GM10266 (cell line): ENCODE measurements around the gene FBLIM1.

Experiments
- DNase-seq: peaks from one replicate; pipeline ENCODE4 v3.0.0; 2012; ENCODE audit errors: extremely low spot score
- TF ChIP-seq, protein P1 (sequence below): IDR thresholded peaks from 2 replicates; pipeline ENCODE4 v1.5.1; 2012; ENCODE audit warnings: mild to moderate bottlenecking, low read depth; ENCODE audit not compliant: control insufficient read depth, insufficient read depth; ENCODE audit errors: missing control alignments

Gene FBLIM1

DNA sequence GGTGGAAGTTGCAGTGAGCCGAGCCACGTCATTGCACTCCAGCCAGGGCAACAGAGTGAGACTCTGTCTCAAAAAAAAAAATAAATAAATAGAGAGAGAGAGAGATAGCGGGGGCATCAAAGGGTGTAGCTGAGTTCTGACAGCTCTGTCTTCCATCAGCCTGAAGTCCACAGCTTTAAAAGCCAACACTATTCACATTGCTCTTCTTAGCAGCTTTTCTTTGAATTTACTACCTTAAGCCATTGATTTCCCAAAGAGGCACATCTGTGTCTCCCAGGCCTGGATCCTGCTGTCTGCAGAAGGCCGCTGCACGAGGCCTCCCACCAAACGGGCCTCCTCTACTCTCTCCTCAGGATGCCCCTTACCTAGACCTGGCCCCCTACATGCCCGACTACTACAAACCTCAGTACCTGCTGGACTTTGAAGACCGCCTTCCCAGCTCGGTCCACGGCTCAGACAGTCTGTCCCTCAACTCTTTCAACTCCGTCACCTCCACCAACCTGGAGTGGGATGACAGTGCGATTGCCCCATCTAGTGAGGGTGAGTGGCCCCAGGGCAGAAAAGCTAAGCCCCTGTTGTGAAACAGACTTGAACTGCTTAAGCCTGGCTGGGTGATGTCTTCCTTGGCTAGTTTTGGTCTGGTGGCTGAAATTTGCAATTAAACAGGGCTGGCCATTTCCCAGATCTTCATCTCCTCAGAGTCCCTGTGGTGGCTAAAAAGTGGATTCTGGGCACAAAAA, 39.0 kb upstream of the FBLIM1 start:
- TF ChIP-seq, protein P1, sequence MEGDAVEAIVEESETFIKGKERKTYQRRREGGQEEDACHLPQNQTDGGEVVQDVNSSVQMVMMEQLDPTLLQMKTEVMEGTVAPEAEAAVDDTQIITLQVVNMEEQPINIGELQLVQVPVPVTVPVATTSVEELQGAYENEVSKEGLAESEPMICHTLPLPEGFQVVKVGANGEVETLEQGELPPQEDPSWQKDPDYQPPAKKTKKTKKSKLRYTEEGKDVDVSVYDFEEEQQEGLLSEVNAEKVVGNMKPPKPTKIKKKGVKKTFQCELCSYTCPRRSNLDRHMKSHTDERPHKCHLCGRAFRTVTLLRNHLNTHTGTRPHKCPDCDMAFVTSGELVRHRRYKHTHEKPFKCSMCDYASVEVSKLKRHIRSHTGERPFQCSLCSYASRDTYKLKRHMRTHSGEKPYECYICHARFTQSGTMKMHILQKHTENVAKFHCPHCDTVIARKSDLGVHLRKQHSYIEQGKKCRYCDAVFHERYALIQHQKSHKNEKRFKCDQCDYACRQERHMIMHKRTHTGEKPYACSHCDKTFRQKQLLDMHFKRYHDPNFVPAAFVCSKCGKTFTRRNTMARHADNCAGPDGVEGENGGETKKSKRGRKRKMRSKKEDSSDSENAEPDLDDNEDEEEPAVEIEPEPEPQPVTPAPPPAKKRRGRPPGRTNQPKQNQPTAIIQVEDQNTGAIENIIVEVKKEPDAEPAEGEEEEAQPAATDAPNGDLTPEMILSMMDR = no peak
- no peak for DNase-seq

DNA sequence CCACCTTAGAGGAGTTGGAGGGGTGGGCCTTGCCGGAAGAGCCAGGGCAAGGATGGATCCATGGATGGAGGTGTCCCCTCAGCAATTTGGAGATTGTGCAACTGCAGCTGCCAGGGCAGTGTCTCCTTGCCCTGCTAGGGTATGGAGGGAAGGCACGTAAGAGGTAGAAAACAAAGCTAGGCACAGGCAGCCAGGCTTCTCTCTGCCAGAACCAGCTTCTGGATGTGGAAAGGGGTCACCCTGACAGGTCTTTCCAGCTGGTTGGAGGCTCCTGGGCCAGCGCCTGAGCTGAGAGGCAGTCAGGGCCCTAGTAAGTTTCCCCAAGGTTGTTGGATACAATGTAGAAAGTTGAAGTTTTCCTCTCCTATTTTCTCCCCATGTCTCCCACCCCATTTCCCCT, 37.7 kb upstream of the FBLIM1 start:
- TF ChIP-seq, protein P1 = no peak
- no peak for DNase-seq

DNA sequence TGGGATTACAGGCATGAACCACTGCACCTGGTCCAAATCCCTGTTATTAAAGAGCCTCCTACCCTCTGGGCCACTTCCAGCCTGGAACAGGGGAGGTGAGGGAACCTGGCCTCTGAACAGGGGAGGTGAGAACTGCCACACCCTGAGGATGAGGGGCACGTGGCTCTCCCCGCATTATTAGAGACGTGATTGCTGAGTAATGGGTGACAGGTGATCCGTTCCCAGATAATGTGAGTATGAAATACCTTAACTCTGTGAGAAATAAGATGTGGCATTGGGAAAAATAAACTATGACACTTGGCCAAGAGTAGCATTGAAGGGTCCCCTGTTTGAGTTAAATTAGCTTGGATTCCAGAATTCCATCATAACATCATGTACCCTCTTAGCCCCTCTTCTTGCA, 36.2 kb upstream of the FBLIM1 start:
- TF ChIP-seq, protein P1 = no peak
- no peak for DNase-seq

DNA sequence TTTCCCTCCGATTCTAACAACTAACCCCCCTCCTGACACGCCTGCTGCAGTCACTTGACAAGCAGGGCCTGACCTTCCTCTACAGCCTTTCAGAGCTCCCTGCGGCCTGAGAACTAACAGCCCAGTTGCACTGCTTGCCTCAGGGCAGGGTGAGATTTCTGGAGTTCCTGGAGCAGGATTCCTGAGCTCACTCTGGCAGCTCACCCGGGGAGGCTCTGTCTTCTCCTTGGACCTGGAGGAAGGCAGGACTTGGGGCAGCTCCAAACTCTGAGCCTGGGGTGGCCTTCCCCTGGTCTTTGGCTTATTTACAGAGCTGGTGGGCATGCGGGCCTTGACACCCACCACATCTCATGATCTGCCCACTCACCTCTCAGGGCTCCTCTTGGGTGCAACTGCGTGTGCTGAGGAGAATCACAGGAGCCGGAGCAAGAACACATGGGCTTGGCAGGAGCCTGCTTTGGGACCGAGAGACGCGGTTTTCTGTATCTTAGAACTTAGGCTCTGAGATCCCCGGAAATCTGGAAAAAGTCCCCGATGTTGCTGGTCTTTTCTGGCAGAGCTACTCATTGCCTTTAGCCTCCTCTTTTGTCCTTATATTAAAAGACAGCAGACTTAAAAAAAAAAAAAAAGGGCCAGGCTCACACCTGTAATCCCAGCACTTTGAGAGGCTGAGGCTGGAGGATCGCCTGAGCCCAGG, 35.6 kb upstream of the FBLIM1 start:
- DNase-seq = no peak
- TF ChIP-seq, protein P1 = no peak

DNA sequence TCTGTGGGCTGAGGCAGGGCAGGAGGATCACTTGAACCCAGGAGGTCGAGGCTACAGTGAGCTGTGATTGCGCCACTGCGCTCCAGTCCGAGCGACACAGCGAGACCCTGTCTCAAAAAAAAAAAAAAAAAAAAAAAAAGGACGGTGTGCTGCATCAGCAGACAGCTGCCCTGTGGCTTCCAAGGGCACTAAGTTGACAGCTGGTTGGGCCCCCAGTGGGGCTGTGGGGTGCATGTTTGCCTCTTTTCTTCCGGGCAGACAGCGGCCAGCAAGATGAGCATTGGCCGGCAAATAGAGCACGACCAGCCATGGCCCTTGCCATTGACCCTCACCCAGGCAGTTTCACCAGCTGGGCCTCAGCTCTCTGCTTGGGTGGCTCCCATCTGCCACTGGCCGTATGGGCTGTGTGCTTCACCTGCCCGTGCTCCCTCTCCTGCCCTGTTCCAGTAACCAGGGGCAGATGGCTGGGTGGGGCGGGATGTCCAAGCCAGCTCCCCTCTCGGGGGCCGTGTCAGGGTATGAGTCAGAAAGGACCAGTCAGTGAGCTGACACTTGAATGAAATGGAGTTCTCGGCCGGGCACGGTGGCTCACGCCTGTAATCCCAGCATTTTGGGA, 34.9 kb upstream of the FBLIM1 start:
- TF ChIP-seq, protein P1 = no peak
- no peak for DNase-seq

DNA sequence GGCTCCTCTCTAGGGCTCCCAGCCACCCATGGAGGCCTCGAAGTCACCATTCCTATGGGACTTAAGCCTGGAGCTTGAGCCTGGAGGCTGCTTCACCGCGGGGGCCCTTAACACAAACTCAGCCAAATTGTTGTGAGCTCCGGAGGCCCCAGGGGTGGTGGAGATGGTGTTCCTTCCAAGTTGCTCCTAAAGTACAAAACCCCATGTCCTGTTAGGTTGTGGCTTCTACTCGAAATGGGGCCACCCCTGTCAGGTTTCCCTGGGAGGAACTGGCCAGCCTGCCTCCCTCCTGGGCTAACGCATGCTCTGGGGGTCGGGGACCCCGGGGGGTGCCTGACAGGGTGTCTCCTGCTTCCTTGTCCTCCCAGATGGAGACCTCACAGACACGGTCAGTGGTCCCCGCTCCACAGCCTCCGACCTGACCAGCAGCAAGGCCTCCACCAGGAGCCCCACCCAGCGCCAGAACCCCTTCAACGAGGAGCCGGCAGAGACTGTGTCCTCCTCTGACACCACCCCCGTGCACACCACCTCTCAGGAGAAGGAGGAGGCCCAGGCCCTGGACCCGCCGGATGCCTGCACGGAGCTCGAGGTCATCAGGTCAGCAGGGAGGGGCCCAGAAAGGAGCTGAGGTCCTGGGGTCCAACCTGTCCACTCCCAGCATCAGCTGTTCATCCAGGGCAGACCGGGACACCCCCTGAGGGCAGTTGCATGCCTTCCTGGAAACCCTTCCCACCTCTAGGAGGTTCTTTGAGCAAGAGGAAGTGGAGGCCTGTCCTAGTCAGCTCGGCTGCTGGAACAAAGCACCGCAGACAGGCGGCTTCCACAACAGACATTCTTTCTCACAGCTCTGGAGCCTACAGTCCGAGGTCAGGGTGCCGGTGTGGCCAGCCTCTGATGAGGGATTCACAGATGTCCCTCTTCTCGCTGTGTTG, 33.4 kb upstream of the FBLIM1 start:
- no peak for DNase-seq
- TF ChIP-seq, protein P1 = no peak
